GM21515 (cell line): ENCODE measurements around the gene BCR.

Experiments
- ATAC-seq: cut with Tn5 transposase; IDR thresholded peaks from one replicate; pipeline ENCODE4 v1.9.1; 2021; ENCODE audit not compliant: unreplicated experiment

The BCR gene

GRCh38 chr22:23227380-23227779 lies 47.1 kb downstream of the BCR start:
- no peak for ATAC-seq

- ATAC-seq = no peak
Observed at GRCh38 chr22:23228503-23228902, 48.2 kb downstream of the BCR start.

DNA sequence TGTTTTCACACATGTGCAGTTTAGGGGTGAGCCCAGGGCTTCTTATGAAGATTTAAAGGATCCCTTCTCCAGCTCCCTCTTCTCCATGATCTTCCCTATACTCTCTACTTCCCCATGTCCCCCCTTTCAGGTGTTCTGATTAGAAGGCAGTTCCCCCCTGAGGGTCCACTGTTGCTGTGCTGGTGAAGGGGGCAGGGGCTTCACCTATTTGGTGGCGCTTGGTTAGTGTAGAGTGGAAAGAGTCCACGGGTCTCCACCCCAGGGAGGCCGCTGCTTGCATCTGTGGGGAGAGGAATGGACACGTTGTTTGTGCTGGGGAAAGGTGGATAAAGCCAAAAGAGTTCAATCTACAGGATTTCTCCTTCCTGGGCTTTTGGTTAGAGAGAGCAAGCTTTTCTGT lies 49.3 kb downstream of the BCR start:
- ATAC-seq = no peak

- ATAC-seq = no peak
Observed at GRCh38 chr22:23230348-23231068, 50.2 kb downstream of the BCR start.

DNA sequence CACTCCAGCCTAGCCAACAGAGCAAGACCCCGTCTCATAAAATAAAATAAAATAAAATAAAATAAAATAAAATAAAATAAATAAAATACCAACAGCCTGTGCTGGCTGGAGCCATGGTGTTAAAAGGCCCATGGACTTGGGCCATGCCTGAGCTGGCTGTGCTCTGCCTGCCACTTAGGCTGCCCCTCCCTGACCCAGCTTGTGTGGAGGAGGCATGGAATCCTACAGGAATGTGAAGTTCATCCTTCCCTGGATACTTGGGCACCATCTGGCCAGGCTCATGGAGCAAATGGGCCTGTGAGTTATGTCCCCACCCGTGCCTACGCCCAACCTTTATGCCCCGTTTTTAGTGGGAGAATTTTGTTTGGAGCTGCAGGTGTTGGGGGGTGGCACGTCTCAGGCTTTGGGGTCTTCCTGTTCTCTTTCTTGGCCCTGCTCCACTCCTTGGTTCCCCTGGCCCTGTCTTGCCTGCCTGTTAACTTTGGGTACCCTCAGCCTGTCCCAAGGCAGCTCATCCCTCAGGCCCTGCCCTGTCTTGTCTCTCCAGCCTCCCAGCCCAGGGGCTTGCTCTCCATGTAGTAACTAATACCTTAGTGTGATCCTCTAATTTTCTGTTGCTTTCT lies 51.3 kb downstream of the BCR start:
- ATAC-seq = no peak

- no peak for ATAC-seq
Observed at GRCh38 chr22:23232094-23232905, 52.0 kb downstream of the BCR start.

DNA sequence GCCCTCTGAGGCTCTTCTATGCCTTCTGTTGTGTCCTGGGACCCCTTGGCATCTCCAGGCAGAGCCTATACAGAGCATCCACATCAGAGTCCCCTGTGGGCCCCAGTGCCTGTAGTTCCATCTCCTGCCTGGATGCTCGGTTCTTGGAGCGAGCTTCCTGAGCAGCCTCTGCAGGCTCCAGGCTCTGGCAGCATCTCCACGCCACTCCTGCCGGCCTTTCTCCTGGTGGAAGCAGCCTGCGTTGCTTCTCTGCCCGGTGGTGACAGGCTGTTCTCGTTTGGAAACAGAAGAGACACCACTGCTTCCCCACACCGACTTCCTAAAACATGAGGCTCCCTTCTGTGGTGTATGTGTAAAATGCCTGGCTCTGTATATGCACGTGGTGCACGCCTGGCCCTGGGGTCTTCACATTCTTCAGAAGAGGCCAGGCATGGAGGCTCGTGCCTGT lies 52.8 kb downstream of the BCR start:
- no peak for ATAC-seq

- ATAC-seq = no peak
Observed at GRCh38 chr22:23233752-23234408, 53.6 kb downstream of the BCR start.

DNA sequence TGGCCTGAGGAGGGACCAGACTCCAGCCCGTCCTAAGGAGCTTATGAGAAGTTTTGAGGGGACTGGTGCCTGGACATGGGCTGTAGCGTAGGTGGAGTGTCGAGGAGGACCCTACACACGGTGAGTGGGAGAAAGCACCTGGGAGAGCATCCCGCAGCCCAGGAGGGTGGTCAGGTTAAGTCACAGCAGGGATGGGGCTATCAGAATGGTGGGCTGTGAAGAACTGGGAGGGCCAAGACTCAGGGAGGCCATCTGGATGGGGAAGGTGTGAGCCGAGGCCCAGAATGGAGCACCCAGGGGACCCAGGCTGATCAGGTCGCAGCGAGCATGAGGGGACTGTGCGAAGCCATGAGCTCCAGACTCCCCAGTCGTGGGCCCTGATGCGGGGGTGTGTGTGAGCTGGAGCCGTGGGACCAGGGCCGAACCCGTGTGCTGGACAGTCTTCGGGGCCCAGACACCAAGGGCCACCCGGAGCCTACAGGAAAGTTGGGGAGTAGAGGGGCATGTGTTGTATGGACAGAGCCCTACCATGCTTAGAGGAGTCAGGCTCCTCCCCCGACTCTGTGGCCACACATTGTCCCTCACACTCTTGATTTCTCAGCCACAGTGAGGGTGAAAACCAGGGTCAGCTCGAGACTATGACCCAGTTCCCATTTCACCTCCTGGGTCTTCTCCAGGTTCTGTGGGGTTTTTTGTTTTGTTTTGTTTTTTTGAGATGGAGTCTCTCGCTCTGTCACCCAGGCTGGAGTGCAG lies 54.3 kb downstream of the BCR start:
- ATAC-seq = no peak

DNA sequence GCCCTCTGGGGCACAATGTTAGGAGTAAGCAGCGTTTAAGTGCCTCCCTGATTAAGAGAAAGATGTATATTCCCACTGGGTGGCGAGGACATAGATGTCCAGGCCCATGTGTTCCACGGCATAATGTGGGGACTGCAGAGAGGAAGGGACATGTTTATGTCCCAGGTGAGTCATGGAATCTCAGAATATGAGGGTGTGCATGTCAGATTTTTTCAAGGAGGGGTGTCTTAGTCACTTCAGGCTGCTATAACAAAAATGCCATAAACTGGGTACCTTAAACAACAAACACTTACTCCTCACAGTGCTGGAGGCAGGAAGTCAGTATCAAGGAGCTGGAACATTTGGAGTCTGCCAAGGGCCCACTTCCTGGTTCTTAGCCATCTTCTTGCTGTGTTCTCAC lies 55.1 kb downstream of the BCR start:
- ATAC-seq = no peak

- no peak for ATAC-seq
Observed at GRCh38 chr22:23236026-23236425, 55.7 kb downstream of the BCR start.

- ATAC-seq = no peak
Observed at GRCh38 chr22:23236440-23237184, 56.3 kb downstream of the BCR start.

DNA sequence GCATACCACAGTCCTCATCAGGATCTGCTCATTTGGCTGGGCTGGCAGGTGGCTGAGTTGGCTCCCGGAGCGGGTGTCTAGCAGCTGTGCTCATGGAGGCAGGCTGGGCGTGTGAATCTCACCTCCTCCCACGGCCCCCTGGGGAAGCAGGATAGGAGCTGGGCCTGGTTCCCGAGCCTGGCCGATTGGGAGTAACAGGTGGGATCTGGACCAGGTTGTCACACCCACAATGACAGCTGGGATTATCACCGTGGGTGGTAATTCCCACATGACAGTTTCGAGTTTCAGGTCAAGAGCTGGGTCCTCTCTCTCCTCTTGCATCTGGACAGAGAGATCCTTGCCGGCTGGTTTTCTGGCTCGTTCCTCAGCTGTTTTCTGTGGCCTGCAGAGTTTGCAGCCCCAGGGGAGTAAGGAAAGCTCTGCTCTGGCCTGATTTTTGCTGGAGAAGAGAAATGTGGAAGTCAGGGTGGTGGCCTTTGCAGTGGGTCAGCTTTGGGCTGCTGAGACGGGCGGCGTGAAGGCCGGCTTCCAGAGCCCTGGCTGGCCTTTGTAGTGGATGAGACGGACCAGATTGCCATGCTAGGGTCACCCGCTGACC lies 57.0 kb downstream of the BCR start:
- ATAC-seq = no peak

DNA sequence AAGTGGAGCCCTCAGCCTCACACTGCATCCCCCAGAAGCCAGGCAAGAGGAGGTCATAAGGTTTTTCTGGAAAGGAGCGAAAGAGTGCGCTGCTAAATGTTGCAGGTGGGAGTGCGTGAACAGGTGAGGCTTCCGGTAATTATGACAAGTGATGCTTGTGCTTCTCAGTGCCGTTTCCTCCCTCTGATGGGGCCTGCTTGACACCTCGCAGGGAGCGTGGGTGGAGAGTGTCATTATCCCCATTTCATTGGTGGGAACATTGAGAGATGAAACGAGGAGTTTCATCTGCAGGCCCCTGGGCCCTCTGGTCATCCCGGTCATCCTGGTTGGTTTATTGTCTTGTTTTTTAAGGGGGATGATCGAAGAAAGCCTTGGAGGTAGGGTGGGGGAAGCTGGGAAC lies 57.5 kb downstream of the BCR start:
- no peak for ATAC-seq

DNA sequence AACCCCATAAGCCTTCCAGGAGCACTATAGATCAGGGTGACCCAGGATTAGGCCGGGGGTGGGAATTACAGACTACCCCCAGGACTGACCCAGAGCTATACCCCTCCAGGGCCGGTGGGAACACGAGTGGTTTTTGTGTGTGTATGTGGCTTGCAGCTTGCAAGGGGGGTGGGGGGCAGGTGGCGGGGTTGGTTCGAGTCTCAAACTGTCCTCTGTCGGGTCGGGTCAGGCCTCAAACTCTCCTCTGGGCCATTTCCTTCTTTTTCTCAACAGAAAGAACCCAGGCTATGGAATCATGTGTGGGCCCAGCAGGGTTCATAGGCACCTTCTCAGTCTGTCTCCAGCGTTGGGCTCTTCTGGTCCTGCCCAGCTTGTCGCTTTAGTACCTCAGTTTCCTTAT lies 58.4 kb downstream of the BCR start:
- ATAC-seq = no peak

DNA sequence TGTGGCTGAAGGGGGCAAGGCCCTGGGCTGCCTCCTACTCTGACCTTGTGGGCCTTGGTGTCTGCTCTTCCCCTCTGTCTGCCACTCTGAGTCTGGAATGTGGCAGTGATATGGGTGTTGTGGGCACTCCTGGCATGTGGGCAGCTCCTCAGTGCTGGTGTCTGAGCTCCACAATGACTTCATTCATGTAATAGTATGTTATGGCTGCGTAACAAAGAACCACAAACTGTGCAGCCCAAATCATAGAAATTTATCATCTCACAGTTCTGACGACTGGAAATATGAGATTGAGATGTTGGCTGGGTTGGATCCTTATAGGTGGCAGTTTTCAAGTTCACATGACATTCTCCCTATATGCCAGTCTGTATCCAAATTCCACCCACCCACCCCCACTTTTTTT lies 59.1 kb downstream of the BCR start:
- no peak for ATAC-seq

- no peak for ATAC-seq
Observed at GRCh38 chr22:23240639-23241389, 60.5 kb downstream of the BCR start.

- ATAC-seq = no peak
Observed at GRCh38 chr22:23241562-23242472, 61.5 kb downstream of the BCR start.
